Fibroblast of skin of right quadriceps (primary cell): ENCODE measurements around the gene RASSF5.

Experiments used
- DNase-seq: peaks from one replicate; pipeline ENCODE4 v3.0.0-alpha.2; 2013

RASSF5 gene

GRCh38 chr1:206498685-206499084, 8.6 kb upstream of the RASSF5 start:
- DNase-seq: no peak

GRCh38 chr1:206500046-206500445, 7.3 kb upstream of the RASSF5 start:
- no peak for DNase-seq

GRCh38 chr1:206501881-206502280, 5.5 kb upstream of the RASSF5 start:
- DNase-seq: no peak

- DNase-seq: no peak
These were observed 4.9 kb upstream of the RASSF5 start for GRCh38 chr1:206502403-206502802.

GRCh38 chr1:206502812-206503211, 4.5 kb upstream of the RASSF5 start:
- DNase-seq: no peak

GRCh38 chr1:206503591-206504362, 3.6 kb upstream of the RASSF5 start:
- DNase-seq: peak; percentile 96

- DNase-seq: no peak
These were observed 3.0 kb upstream of the RASSF5 start for GRCh38 chr1:206504363-206504713.

- no peak for DNase-seq
These were observed 1.5 kb upstream of the RASSF5 start for GRCh38 chr1:206505702-206506355.

- DNase-seq: no peak
These were observed 687 bp upstream of the RASSF5 start for GRCh38 chr1:206506405-206507283.

- DNase-seq: no peak
These were observed 979 bp downstream of the RASSF5 start for GRCh38 chr1:206508130-206508889.

- peak; percentile 55 for DNase-seq
These were observed 1.6 kb downstream of the RASSF5 start for GRCh38 chr1:206508956-206509355.

- no peak for DNase-seq
These were observed 2.4 kb downstream of the RASSF5 start for GRCh38 chr1:206509612-206510257.

GRCh38 chr1:206510371-206510770, 3.0 kb downstream of the RASSF5 start:
- DNase-seq: no peak

- DNase-seq: no peak
These were observed 4.2 kb downstream of the RASSF5 start for GRCh38 chr1:206511362-206512057.

- no peak for DNase-seq
These were observed 4.9 kb downstream of the RASSF5 start for GRCh38 chr1:206512058-206512850.

- no peak for DNase-seq
These were observed 5.5 kb downstream of the RASSF5 start for GRCh38 chr1:206512851-206513180.

GRCh38 chr1:206513312-206514111, 6.2 kb downstream of the RASSF5 start:
- DNase-seq: peak; percentile 89

GRCh38 chr1:206514813-206515387, 7.6 kb downstream of the RASSF5 start:
- DNase-seq: no peak

- no peak for DNase-seq
These were observed 9.3 kb downstream of the RASSF5 start for GRCh38 chr1:206516728-206516990.

GRCh38 chr1:206517784-206518183, 10.5 kb downstream of the RASSF5 start:
- DNase-seq: no peak
